Endodermal cell (in vitro differentiated cells): ENCODE measurements around the gene VCAM1. TPM values are rescaled to one million over a fixed set of nuclear protein-coding genes. Genes with fewer than 3 reads are reported as not detected.

Experiments used
- DNase-seq: peaks from one replicate; pipeline ENCODE4 v3.0.0-alpha.2; 2017
- H3K27ac ChIP-seq: 2 replicates; pipeline ENCODE4 v1.5.1; 2013; ENCODE audit warnings: mild to moderate bottlenecking, low read depth, low read length, moderate library complexity
- H3K27me3 ChIP-seq: 2 replicates; pipeline ENCODE4 v1.6.1; 2013; ENCODE audit warnings: mild to moderate bottlenecking, low read length, moderate library complexity; ENCODE audit not compliant: insufficient read depth, control insufficient read depth, poor library complexity, severe bottlenecking
- H3K36me3 ChIP-seq: 2 replicates; pipeline ENCODE4 v1.7.0; 2013; ENCODE audit warnings: mild to moderate bottlenecking, low read length, moderate library complexity; ENCODE audit not compliant: control insufficient read depth, insufficient read depth
- H3K4me1 ChIP-seq: one replicate; pipeline ENCODE4 v1.7.0; 2013; ENCODE audit warnings: low read length; ENCODE audit not compliant: control insufficient read depth, insufficient read depth
- H3K4me3 ChIP-seq: 2 replicates; pipeline ENCODE4 v1.5.1; 2013; ENCODE audit warnings: mild to moderate bottlenecking, low read length, moderate library complexity
- H3K9ac ChIP-seq: 2 replicates; pipeline ENCODE4 v1.6.1; 2013; ENCODE audit warnings: mild to moderate bottlenecking, low read length, moderate library complexity; ENCODE audit not compliant: poor library complexity, severe bottlenecking; ENCODE audit errors: extremely low read depth
- H3K9me3 ChIP-seq: 2 replicates; pipeline ENCODE4 v1.6.1; 2013; ENCODE audit warnings: mild to moderate bottlenecking, low read length, moderate library complexity; ENCODE audit not compliant: control insufficient read depth
- H3K27ac Mint-ChIP-seq: 2 replicates; pipeline ENCODE4 v1.8.0; 2020; ENCODE audit warnings: mixed read lengths
- H3K27me3 Mint-ChIP-seq: 2 replicates; pipeline ENCODE4 v1.8.0; 2021; ENCODE audit warnings: mild to moderate bottlenecking, mixed read lengths; ENCODE audit not compliant: insufficient read depth
- H3K36me3 Mint-ChIP-seq: 2 replicates; pipeline ENCODE4 v1.8.0; 2020; ENCODE audit warnings: low read depth, mixed read lengths
- H3K4me1 Mint-ChIP-seq: 2 replicates; pipeline ENCODE4 v1.8.0; 2020; ENCODE audit warnings: mixed read lengths
- H3K4me3 Mint-ChIP-seq: 2 replicates; pipeline ENCODE4 v1.8.0; 2020; ENCODE audit warnings: mild to moderate bottlenecking, moderate library complexity, mixed read lengths
- H3K9me3 Mint-ChIP-seq: 2 replicates; pipeline ENCODE4 v1.8.0; 2020; ENCODE audit warnings: mild to moderate bottlenecking, mixed read lengths
- WGBS, 2 experiments: methylation state at CpG; one replicate each; pipeline versions ENCODE4 v1.1.5 to v1.1.7; 2013; ENCODE audit warnings: missing lambda C conversion rate in 2 of 2, mixed read lengths in 1 of 2; ENCODE audit not compliant: insufficient coverage in 1 of 2, insufficient read length in 1 of 2; 5-methylcytosine and 5-hydroxymethylcytosine counted together
- total RNA-seq, 2 donors: library from RNA; stranded (reverse); fragmentation: NEBNext Ultra II Directional in 1 of 2; extraction: Animal tissue kit (Norgen Biotek cat#: 25700) in 1 of 2; gene quantifications; 2 replicates in 1 of 2; 3 replicates in 1 of 2; pipeline ENCODE4 v1.2.1, GENCODE V29; 2021
- TF ChIP-seq, protein P1 (sequence below): fragments of 200-600 bp; sonication (generic); conservative IDR thresholded peaks from 2 replicates; pipeline ENCODE4 v1.5.0; 2021; ENCODE audit warnings: antibody characterized with exemption, mild to moderate bottlenecking

VCAM1 gene
- total RNA-seq, 2 donors from 2014 or later: 1.4 to 1.7 TPM

DNA sequence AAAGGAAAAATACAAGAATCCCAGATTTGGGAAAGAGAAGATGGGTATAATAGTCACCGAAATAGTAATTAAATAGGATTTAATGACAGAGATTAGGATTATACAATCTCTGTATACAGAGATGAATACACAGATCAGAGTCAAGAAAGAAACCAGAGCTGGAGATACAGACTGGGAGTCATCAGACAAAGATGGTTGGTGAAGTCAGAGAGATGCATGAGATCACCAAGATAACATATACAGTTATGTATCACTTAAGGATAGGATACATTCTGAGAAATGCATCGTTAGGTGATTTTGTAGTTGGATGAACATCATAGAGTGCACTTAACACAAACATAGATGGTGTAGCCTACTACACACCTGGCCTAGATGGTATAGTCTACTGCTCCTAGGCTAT is 49.8 kb downstream of the VCAM1 start:
- no peaks in the 10 kb centered on the region for H3K27me3 ChIP-seq
- H3K4me3 Mint-ChIP-seq: no peak overlapping the region

GRCh38 chr1:100769906-100770646 is 50.5 kb downstream of the VCAM1 start:
- Mint-ChIP-seq H3K27ac (no peak overlapping the region), H3K4me1 (no peaks in the 10 kb centered on the region), H3K4me3 (no peak overlapping the region)

More for the DNA sequence above, 49.8 kb downstream of the VCAM1 start:
- H3K4me1 ChIP-seq: no peaks in the 10 kb centered on the region
- no peak for DNase-seq
- Mint-ChIP-seq H3K27ac (no peak overlapping the region), H3K36me3 (no peaks in the 10 kb centered on the region), H3K4me1 (no peaks in the 10 kb centered on the region), H3K9me3 (no peaks in the 10 kb centered on the region), H3K27me3 (peaks cover 1% of the 10 kb centered on the region)
- TF ChIP-seq, protein P1, sequence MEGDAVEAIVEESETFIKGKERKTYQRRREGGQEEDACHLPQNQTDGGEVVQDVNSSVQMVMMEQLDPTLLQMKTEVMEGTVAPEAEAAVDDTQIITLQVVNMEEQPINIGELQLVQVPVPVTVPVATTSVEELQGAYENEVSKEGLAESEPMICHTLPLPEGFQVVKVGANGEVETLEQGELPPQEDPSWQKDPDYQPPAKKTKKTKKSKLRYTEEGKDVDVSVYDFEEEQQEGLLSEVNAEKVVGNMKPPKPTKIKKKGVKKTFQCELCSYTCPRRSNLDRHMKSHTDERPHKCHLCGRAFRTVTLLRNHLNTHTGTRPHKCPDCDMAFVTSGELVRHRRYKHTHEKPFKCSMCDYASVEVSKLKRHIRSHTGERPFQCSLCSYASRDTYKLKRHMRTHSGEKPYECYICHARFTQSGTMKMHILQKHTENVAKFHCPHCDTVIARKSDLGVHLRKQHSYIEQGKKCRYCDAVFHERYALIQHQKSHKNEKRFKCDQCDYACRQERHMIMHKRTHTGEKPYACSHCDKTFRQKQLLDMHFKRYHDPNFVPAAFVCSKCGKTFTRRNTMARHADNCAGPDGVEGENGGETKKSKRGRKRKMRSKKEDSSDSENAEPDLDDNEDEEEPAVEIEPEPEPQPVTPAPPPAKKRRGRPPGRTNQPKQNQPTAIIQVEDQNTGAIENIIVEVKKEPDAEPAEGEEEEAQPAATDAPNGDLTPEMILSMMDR: no peak
- H3K4me3 ChIP-seq: no peak overlapping the region
- H3K27ac ChIP-seq: no peak overlapping the region
- H3K9ac ChIP-seq: no peak overlapping the region
- 93 to 97% methylated on average over 2 of the region's 2 CpGs for WGBS, 2 experiments
- no peaks in the 10 kb centered on the region for H3K36me3 ChIP-seq
- H3K9me3 ChIP-seq: no peaks in the 10 kb centered on the region

GRCh38 chr1:100773444-100773843 is 53.9 kb downstream of the VCAM1 start:
- no peaks in the 10 kb centered on the region for H3K4me1 Mint-ChIP-seq

More at GRCh38 chr1:100769906-100770646, 50.5 kb downstream of the VCAM1 start:
- Histone ChIP-seq H3K9ac (no peak overlapping the region), H3K4me3 (no peak overlapping the region), H3K27me3 (no peaks in the 10 kb centered on the region), H3K4me1 (no peaks in the 10 kb centered on the region), H3K36me3 (no peaks in the 10 kb centered on the region), H3K27ac (no peak overlapping the region), H3K9me3 (no peaks in the 10 kb centered on the region)
- Mint-ChIP-seq H3K9me3 (no peaks in the 10 kb centered on the region), H3K36me3 (no peaks in the 10 kb centered on the region), H3K27me3 (peaks cover 1% of the 10 kb centered on the region)
- DNase-seq: no peak
- 93 to 94% methylated on average over 3 to 4 of the region's 4 CpGs for WGBS, 2 experiments
- TF ChIP-seq, protein P1: no peak

More at GRCh38 chr1:100773444-100773843, 53.9 kb downstream of the VCAM1 start:
- Histone ChIP-seq H3K4me3 (no peak overlapping the region), H3K9ac (no peak overlapping the region), H3K27me3 (no peaks in the 10 kb centered on the region), H3K9me3 (no peaks in the 10 kb centered on the region), H3K36me3 (no peaks in the 10 kb centered on the region), H3K27ac (no peak overlapping the region), H3K4me1 (no peaks in the 10 kb centered on the region)
- TF ChIP-seq, protein P1: no peak
- Mint-ChIP-seq H3K36me3 (no peaks in the 10 kb centered on the region), H3K9me3 (no peaks in the 10 kb centered on the region), H3K27me3 (no peaks in the 10 kb centered on the region), H3K4me3 (no peak overlapping the region), H3K27ac (no peak overlapping the region)
- no peak for DNase-seq
- 91 to 100% methylated on average over 3 of the region's 3 CpGs for WGBS, 2 experiments
